ENCODE measurements around the gene YTHDF1.
"Not testable (repeated sequence)": the region's sequence is repeated elsewhere in the genome, so short reads cannot be mapped to it uniquely, and the experiment has no call there.

The YTHDF1 gene

GRCh38 chr20:63226042-63226943 lies 10.4 kb upstream of the YTHDF1 start:
- no peak for DNase-seq

GRCh38 chr20:63225082-63225454 lies 9.1 kb upstream of the YTHDF1 start:
- no peak for DNase-seq

GRCh38 chr20:63224412-63225081 lies 8.6 kb upstream of the YTHDF1 start:
- DNase-seq, result no peak

GRCh38 chr20:63223826-63224207 lies 7.9 kb upstream of the YTHDF1 start:
- DNase-seq, result no peak

GRCh38 chr20:63223121-63223825 lies 7.3 kb upstream of the YTHDF1 start:
- DNase-seq, result no peak

GRCh38 chr20:63222541-63222940 lies 6.6 kb upstream of the YTHDF1 start:
- DNase-seq, result no peak

- not testable (repeated sequence) for DNase-seq
These were observed 5.6 kb upstream of the YTHDF1 start for GRCh38 chr20:63221400-63222053.

GRCh38 chr20:63220696-63221399 lies 4.9 kb upstream of the YTHDF1 start:
- DNase-seq, result no peak

- no peak for DNase-seq
These were observed 4.1 kb upstream of the YTHDF1 start for GRCh38 chr20:63219866-63220521.

- no peak for DNase-seq
These were observed 3.5 kb upstream of the YTHDF1 start for GRCh38 chr20:63219447-63219821.

- DNase-seq, result no peak
These were observed 2.9 kb upstream of the YTHDF1 start for GRCh38 chr20:63218701-63219446.

GRCh38 chr20:63217706-63218105 lies 1.8 kb upstream of the YTHDF1 start:
- no peak for DNase-seq

GRCh38 chr20:63216849-63217471 lies 1.0 kb upstream of the YTHDF1 start:
- DNase-seq, result no peak

- DNase-seq, result no peak
These were observed 560 bp downstream of the YTHDF1 start for GRCh38 chr20:63215101-63216040.

- no peak for DNase-seq
These were observed 1.4 kb downstream of the YTHDF1 start for GRCh38 chr20:63214514-63214913.

- no peak for DNase-seq
These were observed 3.1 kb downstream of the YTHDF1 start for GRCh38 chr20:63212792-63213191.

- no peak for DNase-seq
These were observed 3.6 kb downstream of the YTHDF1 start for GRCh38 chr20:63212393-63212730.

GRCh38 chr20:63210011-63210605 lies 5.8 kb downstream of the YTHDF1 start:
- DNase-seq, result no peak

GRCh38 chr20:63208346-63208909 lies 7.5 kb downstream of the YTHDF1 start:
- DNase-seq, result no peak

Data from GOT3 (cell line).